K562 (cell line): ENCODE results near the gene ST6GALNAC6. TPM values are rescaled to one million over a fixed set of nuclear protein-coding genes. Genes with fewer than 3 reads are reported as not detected.
A peak's percentile ranks its signal among the peaks of the same experiment; 100 is the strongest.

Experiments
- CHCHD3 ChIP-seq: fragments of 250-450 bp; sonication (Bioruptor Pico); IDR thresholded peaks from 2 replicates; pipeline ENCODE4 v2.1.2; 2022; ENCODE audit warnings: mild to moderate bottlenecking
- CHD4 ChIP-seq: fragments of 200-600 bp; sonication (generic); IDR thresholded peaks from 3 replicates; pipeline ENCODE4 v1.6.1; 2012; ENCODE audit warnings: low read depth, mild to moderate bottlenecking, mixed read lengths, low read length, inconsistent platforms; ENCODE audit not compliant: insufficient read depth, insufficient replicate concordance, poor library complexity, severe bottlenecking
- EGR1 ChIP-seq: fragments of 450-650 bp; conservative IDR thresholded peaks from 2 replicates; pipeline ENCODE4 v1.6.1; 2017; ENCODE audit warnings: mild to moderate bottlenecking
- FOXM1 ChIP-seq, 2 experiments: fragments of 450-650 bp in 1 of 2; sonication (generic) in 1 of 2; formaldehyde crosslinking in 1 of 2; IDR thresholded peaks; 2 replicates each; pipeline versions ENCODE4 v1.6.1 to v1.9.0; 2017 to 2022; ENCODE audit warnings: low read depth in 2 of 2, mild to moderate bottlenecking in 2 of 2, missing genetic modification reagents in 1 of 2, moderate library complexity in 1 of 2
- HLTF ChIP-seq: fragments of 450-650 bp; IDR thresholded peaks from 2 replicates; pipeline ENCODE4 v1.6.1; 2016
- LEF1 ChIP-seq: fragments of 450-650 bp; IDR thresholded peaks from 2 replicates; pipeline ENCODE4 v1.6.1; 2016; ENCODE audit warnings: mild to moderate bottlenecking
- NCOA1 ChIP-seq: fragments of 450-650 bp; IDR thresholded peaks from 2 replicates; pipeline ENCODE4 v1.6.1; 2016; ENCODE audit warnings: low read depth
- NONO ChIP-seq, 2 experiments: fragments of 200-400 bp in 1 of 2; fragments of 450-650 bp in 1 of 2; formaldehyde crosslinking in 1 of 2; IDR thresholded peaks; 2 replicates each; pipeline ENCODE4 v1.6.1; 2017; ENCODE audit warnings: low read depth in 2 of 2, mild to moderate bottlenecking in 2 of 2, moderate library complexity in 2 of 2, low read length in 1 of 2
- SMAD2 ChIP-seq: fragments of 150-350 bp; IDR thresholded peaks from 2 replicates; pipeline ENCODE4 v1.6.1; 2014; ENCODE audit warnings: low read depth, mild to moderate bottlenecking, low read length
- STAG1 ChIP-seq: sonication (generic); formaldehyde crosslinking; IDR thresholded peaks from 2 replicates; pipeline ENCODE4 v1.5.0; 2020; ENCODE audit warnings: missing genetic modification reagents, borderline replicate concordance
- ZNF143 ChIP-seq: sonication (generic); formaldehyde crosslinking; IDR thresholded peaks from 2 replicates; pipeline ENCODE4 v1.9.0; 2022; ENCODE audit warnings: mild to moderate bottlenecking, missing genetic modification reagents
- ZNF232 ChIP-seq: sonication (generic); formaldehyde crosslinking; IDR thresholded peaks from 2 replicates; pipeline ENCODE4 v1.8.0; 2022; ENCODE audit warnings: mild to moderate bottlenecking, missing genetic modification reagents
- ZNF444 ChIP-seq: fragments of 250-450 bp; sonication (Bioruptor Pico); IDR thresholded peaks from 2 replicates; pipeline ENCODE4 v1.4.0; 2020; ENCODE audit warnings: mild to moderate bottlenecking, moderate library complexity
- ZNF696 ChIP-seq: fragments of 250-450 bp; sonication (Bioruptor Pico); conservative IDR thresholded peaks from 2 replicates; pipeline ENCODE4 v1.4.0; 2020; ENCODE audit warnings: mild to moderate bottlenecking, moderate library complexity
- polyA plus RNA-seq, 8 experiments: library from polyadenylated mRNA; depleted of rRNA in 4 of 8; stranded (reverse) in 5 of 8; unstranded in 3 of 8; fragments of >200 nt; fragmentation: Nextera tagmentation in 2 of 8; fragmentation: Illumina TruSeq in 1 of 8; extraction: Ambion mirVana in 2 of 8; extraction: Trizol in 1 of 8; gene quantifications; 2 replicates each; pipeline versions ENCODE4 v1.2.1 to v1.2.3, GENCODE V29; 2011 to 2014; ENCODE audit warnings: inconsistent platforms in 1 of 8, missing spikeins in 1 of 8
- total RNA-seq, 7 experiments: library from RNA; depleted of rRNA in 6 of 7; stranded (reverse); fragments of >200 nt in 6 of 7; fragmentation: Illumina TruSeq in 2 of 7; extraction: Trizol in 2 of 7; gene quantifications; 2 replicates each; pipeline versions ENCODE4 v1.2.1 to v1.2.3, GENCODE V29; 2011 to 2021; ENCODE audit warnings: low replicate concordance in 1 of 7
- TF ChIP-seq, protein P1 (sequence below): fragments of 250-450 bp; sonication (Bioruptor Pico); IDR thresholded peaks from 2 replicates; pipeline ENCODE4 v1.4.0; 2020
- TF ChIP-seq, protein P2 (sequence below), 2 experiments: fragments of 450-650 bp; IDR thresholded peaks; 2 replicates each; pipeline ENCODE4 v1.6.1; 2016
- TF ChIP-seq, protein P3 (sequence below), 2 experiments: fragments of 450-650 bp in 1 of 2; sonication (generic) in 1 of 2; formaldehyde crosslinking; conservative IDR thresholded peaks; 2 replicates each; pipeline versions ENCODE4 v1.4.0 to v1.8.1; 2020 to 2022; ENCODE audit warnings: mild to moderate bottlenecking in 1 of 2, missing genetic modification reagents in 1 of 2
- TF ChIP-seq, protein P4 (sequence below): fragments of 450-650 bp; formaldehyde crosslinking; IDR thresholded peaks from 2 replicates; pipeline ENCODE4 v1.4.0; 2020; ENCODE audit warnings: mild to moderate bottlenecking, mixed read lengths

ST6GALNAC6 gene
- total and polyA plus RNA-seq, 9 of the 15 experiments (the other 6 are each of a cell fraction or from before 2014, with no cell fraction given) = 0.13 to 23.0 (median 14.5) TPM

DNA sequence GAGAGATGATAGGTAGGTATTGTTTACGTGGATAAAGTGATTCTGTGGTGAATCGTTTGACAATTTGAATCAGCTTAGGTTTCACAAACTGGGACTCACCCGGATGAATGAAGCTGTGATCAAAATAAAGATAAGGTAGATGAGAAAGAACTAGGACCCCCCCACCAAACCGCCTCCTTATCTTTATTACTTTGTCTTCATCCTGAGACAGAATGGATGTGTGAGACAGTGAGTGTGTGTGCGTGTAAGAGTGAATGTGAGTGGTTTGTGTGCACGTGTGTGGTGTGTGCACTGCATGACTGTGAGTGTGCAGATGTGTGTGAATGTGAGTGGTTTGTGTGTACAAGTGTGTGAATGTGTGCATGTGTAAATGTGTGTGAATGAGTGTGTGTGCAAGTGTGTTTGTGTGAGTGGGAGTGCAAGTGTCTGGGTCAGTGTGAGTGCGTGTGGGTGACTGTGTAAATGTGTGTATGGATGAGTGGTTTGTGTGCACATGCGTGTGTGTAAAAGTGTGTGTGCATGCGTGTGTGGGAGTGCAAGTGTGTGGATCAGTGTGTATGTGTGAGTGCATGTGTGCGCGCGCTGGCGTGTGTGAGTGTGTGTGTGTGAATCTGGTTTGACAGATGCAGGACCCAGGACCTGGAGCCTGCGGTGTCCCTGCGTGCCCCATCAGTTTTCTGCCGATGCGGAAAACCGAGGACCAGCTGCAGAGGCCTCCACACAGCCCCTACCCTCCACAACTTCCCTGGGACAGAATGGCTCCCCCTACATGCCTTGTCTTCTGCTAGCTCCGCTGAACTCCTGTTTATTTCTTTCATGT is 33.5 kb downstream of the ST6GALNAC6 start (continued):
- TF ChIP-seq, protein P1, sequence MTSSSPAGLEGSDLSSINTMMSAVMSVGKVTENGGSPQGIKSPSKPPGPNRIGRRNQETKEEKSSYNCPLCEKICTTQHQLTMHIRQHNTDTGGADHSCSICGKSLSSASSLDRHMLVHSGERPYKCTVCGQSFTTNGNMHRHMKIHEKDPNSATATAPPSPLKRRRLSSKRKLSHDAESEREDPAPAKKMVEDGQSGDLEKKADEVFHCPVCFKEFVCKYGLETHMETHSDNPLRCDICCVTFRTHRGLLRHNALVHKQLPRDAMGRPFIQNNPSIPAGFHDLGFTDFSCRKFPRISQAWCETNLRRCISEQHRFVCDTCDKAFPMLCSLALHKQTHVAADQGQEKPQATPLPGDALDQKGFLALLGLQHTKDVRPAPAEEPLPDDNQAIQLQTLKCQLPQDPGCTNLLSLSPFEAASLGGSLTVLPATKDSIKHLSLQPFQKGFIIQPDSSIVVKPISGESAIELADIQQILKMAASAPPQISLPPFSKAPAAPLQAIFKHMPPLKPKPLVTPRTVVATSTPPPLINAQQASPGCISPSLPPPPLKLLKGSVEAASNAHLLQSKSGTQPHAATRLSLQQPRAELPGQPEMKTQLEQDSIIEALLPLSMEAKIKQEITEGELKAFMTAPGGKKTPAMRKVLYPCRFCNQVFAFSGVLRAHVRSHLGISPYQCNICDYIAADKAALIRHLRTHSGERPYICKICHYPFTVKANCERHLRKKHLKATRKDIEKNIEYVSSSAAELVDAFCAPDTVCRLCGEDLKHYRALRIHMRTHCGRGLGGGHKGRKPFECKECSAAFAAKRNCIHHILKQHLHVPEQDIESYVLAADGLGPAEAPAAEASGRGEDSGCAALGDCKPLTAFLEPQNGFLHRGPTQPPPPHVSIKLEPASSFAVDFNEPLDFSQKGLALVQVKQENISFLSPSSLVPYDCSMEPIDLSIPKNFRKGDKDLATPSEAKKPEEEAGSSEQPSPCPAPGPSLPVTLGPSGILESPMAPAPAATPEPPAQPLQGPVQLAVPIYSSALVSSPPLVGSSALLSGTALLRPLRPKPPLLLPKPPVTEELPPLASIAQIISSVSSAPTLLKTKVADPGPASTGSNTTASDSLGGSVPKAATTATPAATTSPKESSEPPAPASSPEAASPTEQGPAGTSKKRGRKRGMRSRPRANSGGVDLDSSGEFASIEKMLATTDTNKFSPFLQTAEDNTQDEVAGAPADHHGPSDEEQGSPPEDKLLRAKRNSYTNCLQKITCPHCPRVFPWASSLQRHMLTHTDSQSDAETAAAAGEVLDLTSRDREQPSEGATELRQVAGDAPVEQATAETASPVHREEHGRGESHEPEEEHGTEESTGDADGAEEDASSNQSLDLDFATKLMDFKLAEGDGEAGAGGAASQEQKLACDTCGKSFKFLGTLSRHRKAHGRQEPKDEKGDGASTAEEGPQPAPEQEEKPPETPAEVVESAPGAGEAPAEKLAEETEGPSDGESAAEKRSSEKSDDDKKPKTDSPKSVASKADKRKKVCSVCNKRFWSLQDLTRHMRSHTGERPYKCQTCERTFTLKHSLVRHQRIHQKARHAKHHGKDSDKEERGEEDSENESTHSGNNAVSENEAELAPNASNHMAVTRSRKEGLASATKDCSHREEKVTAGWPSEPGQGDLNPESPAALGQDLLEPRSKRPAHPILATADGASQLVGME = 0 out of 2 replicates have a peak, but pooled peaks have one; percentile 62
- TF ChIP-seq, protein P2, sequence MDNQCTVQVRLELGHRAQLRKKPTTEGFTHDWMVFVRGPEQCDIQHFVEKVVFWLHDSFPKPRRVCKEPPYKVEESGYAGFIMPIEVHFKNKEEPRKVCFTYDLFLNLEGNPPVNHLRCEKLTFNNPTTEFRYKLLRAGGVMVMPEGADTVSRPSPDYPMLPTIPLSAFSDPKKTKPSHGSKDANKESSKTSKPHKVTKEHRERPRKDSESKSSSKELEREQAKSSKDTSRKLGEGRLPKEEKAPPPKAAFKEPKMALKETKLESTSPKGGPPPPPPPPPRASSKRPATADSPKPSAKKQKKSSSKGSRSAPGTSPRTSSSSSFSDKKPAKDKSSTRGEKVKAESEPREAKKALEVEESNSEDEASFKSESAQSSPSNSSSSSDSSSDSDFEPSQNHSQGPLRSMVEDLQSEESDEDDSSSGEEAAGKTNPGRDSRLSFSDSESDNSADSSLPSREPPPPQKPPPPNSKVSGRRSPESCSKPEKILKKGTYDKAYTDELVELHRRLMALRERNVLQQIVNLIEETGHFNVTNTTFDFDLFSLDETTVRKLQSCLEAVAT (IDR thresholded peaks at IDR 0.05) = peak; percentile 76 to 88; a peak in 3 of 4 replicates
- TF ChIP-seq ZNF143 (CRISPR knock-in tag) (no peak), EGR1 (no peak), STAG1 (no peak), ZNF444 (no peak), CHD4 (no peak), CHCHD3 (CRISPR knock-in tag) (no peak), ZNF696 (no peak), NONO (IDR thresholded peaks at IDR 0.05; ENCODE audit: low read depth in 2 of 2, low read length in 1 of 2) (no peak), HLTF (peak; percentile 93), NCOA1 (peak; percentile 55; the same call in 1 of the 2 replicates), ZNF232 (CRISPR knock-in tag) (no peak), FOXM1 (IDR thresholded peaks at IDR 0.05; ENCODE audit: low read depth) (no peak), FOXM1 (CRISPR knock-in tag; IDR thresholded peaks at IDR 0.05; ENCODE audit: low read depth) (no peak), LEF1 (no peak), SMAD2 (no peak)
- TF ChIP-seq, protein P3, sequence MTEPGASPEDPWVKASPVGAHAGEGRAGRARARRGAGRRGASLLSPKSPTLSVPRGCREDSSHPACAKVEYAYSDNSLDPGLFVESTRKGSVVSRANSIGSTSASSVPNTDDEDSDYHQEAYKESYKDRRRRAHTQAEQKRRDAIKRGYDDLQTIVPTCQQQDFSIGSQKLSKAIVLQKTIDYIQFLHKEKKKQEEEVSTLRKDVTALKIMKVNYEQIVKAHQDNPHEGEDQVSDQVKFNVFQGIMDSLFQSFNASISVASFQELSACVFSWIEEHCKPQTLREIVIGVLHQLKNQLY (CRISPR knock-in tag; conservative IDR thresholded peaks at IDR 0.05) = no peak
- TF ChIP-seq, protein P4, sequence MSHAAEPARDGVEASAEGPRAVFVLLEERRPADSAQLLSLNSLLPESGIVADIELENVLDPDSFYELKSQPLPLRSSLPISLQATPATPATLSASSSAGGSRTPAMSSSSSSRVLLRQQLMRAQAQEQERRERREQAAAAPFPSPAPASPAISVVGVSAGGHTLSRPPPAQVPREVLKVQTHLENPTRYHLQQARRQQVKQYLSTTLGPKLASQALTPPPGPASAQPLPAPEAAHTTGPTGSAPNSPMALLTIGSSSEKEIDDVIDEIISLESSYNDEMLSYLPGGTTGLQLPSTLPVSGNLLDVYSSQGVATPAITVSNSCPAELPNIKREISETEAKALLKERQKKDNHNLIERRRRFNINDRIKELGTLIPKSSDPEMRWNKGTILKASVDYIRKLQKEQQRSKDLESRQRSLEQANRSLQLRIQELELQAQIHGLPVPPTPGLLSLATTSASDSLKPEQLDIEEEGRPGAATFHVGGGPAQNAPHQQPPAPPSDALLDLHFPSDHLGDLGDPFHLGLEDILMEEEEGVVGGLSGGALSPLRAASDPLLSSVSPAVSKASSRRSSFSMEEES = no peak
